ENCODE results near the gene CELF4. TPM values are rescaled to one million over a fixed set of nuclear protein-coding genes. Genes with fewer than 3 reads are reported as not detected.

Gene CELF4
- total RNA-seq, 3 donors from 2014 or later (not counting 1 experiment from before 2014, with no cell fraction given) = not detected

DNA sequence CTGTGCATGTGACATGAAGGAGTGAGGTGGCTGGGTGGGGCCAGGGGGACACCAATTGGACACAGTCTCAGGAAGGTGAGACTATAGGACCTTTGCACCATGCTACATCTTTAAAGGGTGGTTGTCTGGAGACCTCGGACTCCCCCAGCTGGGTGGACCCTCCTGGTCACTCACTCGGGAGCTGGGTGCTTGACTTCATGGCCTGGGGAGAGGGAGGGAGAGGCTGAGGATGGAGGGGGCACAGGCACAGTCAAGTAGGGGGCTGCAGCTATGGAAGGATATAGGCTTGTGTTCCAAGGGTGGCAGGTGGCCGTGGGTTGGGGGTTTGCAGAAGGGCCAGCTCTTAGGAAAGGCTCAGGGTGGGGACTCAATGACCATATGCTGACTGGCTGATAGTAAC lies 7.1 kb upstream of the CELF4 start:
- no peak for DNase-seq
- ATAC-seq = no peak
- H3K36me3 Mint-ChIP-seq = no peaks in the 10 kb centered on the region
- 77% methylated on average over 3 of the region's 3 CpGs for WGBS (ENCODE audit: insufficient coverage)
- intact Hi-C loops (cut with micrococcal nuclease) = no loop called here
- no peaks in the 10 kb centered on the region for H3K9me3 Mint-ChIP-seq
- Histone ChIP-seq H3K4me1 (ENCODE audit: control insufficient read depth, insufficient read depth, low read length) (no peaks in the 10 kb centered on the region), H3K4me3 (ENCODE audit: low read length) (no peak overlapping the region), H3K27ac (ENCODE audit: low read length) (no peak overlapping the region), H3K36me3 (ENCODE audit: control insufficient read depth, insufficient read depth, low read length) (no peaks in the 10 kb centered on the region), H3K9me3 (ENCODE audit: control insufficient read depth, insufficient read depth, low read length) (no peaks in the 10 kb centered on the region), H3K27me3 (ENCODE audit: control insufficient read depth, insufficient read depth, low read length) (peaks cover 3% of the 10 kb centered on the region)
- H3K27me3 Mint-ChIP-seq (ENCODE audit: low read depth in 2 of 2) = peaks cover 21 to 33% of the 10 kb centered on the region in 2 donors
- no peak overlapping the region for H3K27ac Mint-ChIP-seq
- no peaks in the 10 kb centered on the region for H3K4me1 Mint-ChIP-seq
- no peak for TF ChIP-seq CTCF (IDR thresholded peaks at IDR 0.05)
- no peak overlapping the region for H3K4me3 Mint-ChIP-seq

DNA sequence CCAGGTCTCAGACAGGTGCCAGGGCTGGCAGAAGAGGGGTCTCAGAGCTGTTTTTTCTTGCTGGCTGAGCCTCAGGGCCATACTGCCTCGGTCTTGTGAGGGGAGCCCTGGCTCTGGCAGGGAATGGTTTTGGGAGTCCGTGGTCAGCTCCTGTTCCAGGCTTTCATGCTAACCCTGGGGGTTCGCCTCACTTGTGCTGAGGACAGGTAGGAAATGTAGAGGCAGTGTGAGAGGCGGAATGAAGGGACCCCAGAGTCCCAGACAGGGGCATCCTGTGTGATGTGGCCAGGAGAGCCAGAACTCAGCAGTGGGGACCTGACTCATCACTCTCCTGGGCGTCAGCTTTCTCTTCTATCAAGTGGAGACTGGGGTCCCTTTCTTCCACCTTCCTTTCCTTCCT lies 5.7 kb upstream of the CELF4 start:
- peaks cover 6% of the 10 kb centered on the region for H3K27me3 ChIP-seq (ENCODE audit: control insufficient read depth, insufficient read depth, low read length)
- Mint-ChIP-seq H3K4me3 (no peak overlapping the region), H3K36me3 (no peaks in the 10 kb centered on the region), H3K9me3 (no peaks in the 10 kb centered on the region), H3K27ac (no peak overlapping the region), H3K27me3 (ENCODE audit: low read depth in 2 of 2) (peaks cover 27 to 34% of the 10 kb centered on the region in 2 donors), H3K4me1 (no peaks in the 10 kb centered on the region)
- WGBS (ENCODE audit: insufficient coverage) = 57% methylated on average over 5 of the region's 5 CpGs
- H3K4me3 ChIP-seq (ENCODE audit: low read length) = no peak overlapping the region
- no peak for ATAC-seq
- no peak for TF ChIP-seq CTCF (IDR thresholded peaks at IDR 0.05)
- no peaks in the 10 kb centered on the region for H3K36me3 ChIP-seq (ENCODE audit: control insufficient read depth, insufficient read depth, low read length)
- no peaks in the 10 kb centered on the region for H3K9me3 ChIP-seq (ENCODE audit: control insufficient read depth, insufficient read depth, low read length)
- no peak for DNase-seq
- H3K4me1 ChIP-seq (ENCODE audit: control insufficient read depth, insufficient read depth, low read length) = no peaks in the 10 kb centered on the region
- H3K27ac ChIP-seq (ENCODE audit: low read length) = no peak overlapping the region
- intact Hi-C loops (cut with micrococcal nuclease) = no loop called here

DNA sequence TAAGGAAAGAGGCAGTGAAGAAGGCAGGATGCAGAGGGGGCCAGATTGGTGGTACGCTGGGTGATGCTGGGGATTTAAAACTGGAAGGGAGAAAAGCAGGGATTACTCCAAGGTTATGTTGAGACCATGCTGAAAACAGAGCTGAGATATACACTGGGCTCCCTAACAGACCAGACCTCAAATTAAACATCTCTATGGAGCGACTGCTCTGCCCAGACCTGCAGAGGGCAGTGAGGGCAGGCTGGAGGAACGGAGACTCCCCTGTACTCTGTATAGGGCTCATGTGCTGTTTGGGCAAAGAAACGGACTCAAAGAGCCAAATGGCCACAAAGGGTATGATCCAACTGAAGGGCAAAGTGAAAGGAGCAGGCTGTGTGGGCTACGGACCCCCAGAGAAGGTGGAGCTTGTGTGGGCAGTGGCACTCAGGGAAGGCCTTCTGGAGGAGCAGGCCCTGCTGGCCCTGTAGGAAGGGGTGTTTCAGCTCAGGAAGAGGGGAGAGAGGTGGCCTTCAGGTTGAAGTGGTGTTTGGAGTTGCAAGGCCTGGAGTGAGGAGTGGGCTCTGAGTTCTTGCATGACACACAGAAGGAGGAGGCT lies 4.8 kb upstream of the CELF4 start:
- H3K4me1 Mint-ChIP-seq = peaks cover 4% of the 10 kb centered on the region in 2 donors
- DNase-seq = no peak
- Histone ChIP-seq H3K36me3 (ENCODE audit: control insufficient read depth, insufficient read depth, low read length) (no peaks in the 10 kb centered on the region), H3K4me1 (ENCODE audit: control insufficient read depth, insufficient read depth, low read length) (no peaks in the 10 kb centered on the region), H3K9me3 (ENCODE audit: control insufficient read depth, insufficient read depth, low read length) (no peaks in the 10 kb centered on the region), H3K4me3 (ENCODE audit: low read length) (no peak overlapping the region), H3K27ac (ENCODE audit: low read length) (no peak overlapping the region), H3K27me3 (ENCODE audit: control insufficient read depth, insufficient read depth, low read length) (peaks cover 7% of the 10 kb centered on the region)
- H3K27me3 Mint-ChIP-seq (ENCODE audit: low read depth in 2 of 2) = peaks cover 28 to 39% of the 10 kb centered on the region in 2 donors
- no peaks in the 10 kb centered on the region for H3K36me3 Mint-ChIP-seq
- 85% methylated on average over 5 of the region's 5 CpGs for WGBS (ENCODE audit: insufficient coverage)
- H3K4me3 Mint-ChIP-seq = no peak overlapping the region
- intact Hi-C loops (cut with micrococcal nuclease) = no loop called here
- H3K9me3 Mint-ChIP-seq = peaks cover 0 to 2% of the 10 kb centered on the region in 2 donors
- TF ChIP-seq CTCF (IDR thresholded peaks at IDR 0.05) = no peak
- no peak for ATAC-seq
- H3K27ac Mint-ChIP-seq = no peak overlapping the region

DNA sequence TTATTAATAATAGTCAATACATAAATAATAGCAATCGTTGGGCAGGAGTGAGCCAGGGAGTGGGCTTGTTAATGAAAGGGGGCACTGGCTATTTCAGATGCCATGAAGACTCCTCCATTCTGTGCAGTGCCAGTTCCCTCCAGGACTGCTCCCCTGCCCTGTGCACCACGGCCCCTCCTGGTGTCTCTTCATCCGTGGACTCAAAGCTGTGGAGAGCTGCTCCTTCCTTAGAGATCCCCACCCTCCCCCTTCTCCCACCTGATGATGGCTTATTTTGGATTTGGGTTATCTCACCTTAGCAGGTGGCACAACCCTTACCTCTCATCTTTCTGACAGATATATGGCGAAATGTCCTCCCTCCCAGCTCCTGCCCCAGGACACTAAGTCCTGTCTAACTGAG lies 3.1 kb upstream of the CELF4 start:
- no peak overlapping the region for H3K4me3 Mint-ChIP-seq
- TF ChIP-seq CTCF (IDR thresholded peaks at IDR 0.05) = no peak

More for the DNA sequence above, 3.1 kb upstream of the CELF4 start:
- Histone ChIP-seq H3K36me3 (ENCODE audit: control insufficient read depth, insufficient read depth, low read length) (no peaks in the 10 kb centered on the region), H3K27ac (ENCODE audit: low read length) (no peak overlapping the region), H3K9me3 (ENCODE audit: control insufficient read depth, insufficient read depth, low read length) (no peaks in the 10 kb centered on the region), H3K4me1 (ENCODE audit: control insufficient read depth, insufficient read depth, low read length) (no peaks in the 10 kb centered on the region), H3K27me3 (ENCODE audit: control insufficient read depth, insufficient read depth, low read length) (peaks cover 12% of the 10 kb centered on the region), H3K4me3 (ENCODE audit: low read length) (no peak overlapping the region)
- Mint-ChIP-seq H3K36me3 (no peaks in the 10 kb centered on the region), H3K4me1 (peaks cover 5% of the 10 kb centered on the region in 2 donors), H3K9me3 (peaks cover 0 to 4% of the 10 kb centered on the region in 2 donors), H3K27me3 (ENCODE audit: low read depth in 2 of 2) (peaks cover 44 to 57% of the 10 kb centered on the region in 2 donors), H3K27ac (no peak overlapping the region)
- 72% methylated on average over 4 of the region's 4 CpGs for WGBS (ENCODE audit: insufficient coverage)
- DNase-seq = no peak
- intact Hi-C loops (cut with micrococcal nuclease) = no loop called here
- ATAC-seq = no peak
